ENCODE data around the gene PCSK4.
"Not testable (repeated sequence)": the region's sequence is repeated elsewhere in the genome, so short reads cannot be mapped to it uniquely, and the experiment has no call there.

The PCSK4 gene

DNA sequence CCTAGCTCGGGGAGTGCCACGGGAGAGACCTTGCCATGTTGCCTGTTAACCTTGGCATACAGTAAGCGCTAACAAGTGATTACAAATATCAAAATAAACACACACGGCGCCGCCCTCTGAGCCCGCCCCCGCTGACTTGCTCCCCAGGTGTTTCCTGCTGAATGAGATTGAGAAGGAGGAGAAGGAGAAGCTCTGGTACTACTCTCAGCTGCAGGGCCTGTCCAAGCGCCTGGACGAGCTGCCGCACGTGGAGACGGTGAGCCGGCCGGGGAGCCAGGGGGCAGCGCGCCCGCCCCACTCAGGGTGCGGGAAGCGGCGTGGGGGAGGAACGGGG is 35.2 kb downstream of the PCSK4 start:
- DNase-seq (ENCODE audit: low read depth in 2 of 2), result no peak

GRCh38 chr19:1453525-1454364 is 36.4 kb downstream of the PCSK4 start:
- no peak for DNase-seq (ENCODE audit: low read depth in 2 of 2)

GRCh38 chr19:1452802-1453524 is 37.2 kb downstream of the PCSK4 start:
- no peak for DNase-seq (ENCODE audit: low read depth in 2 of 2)

DNA sequence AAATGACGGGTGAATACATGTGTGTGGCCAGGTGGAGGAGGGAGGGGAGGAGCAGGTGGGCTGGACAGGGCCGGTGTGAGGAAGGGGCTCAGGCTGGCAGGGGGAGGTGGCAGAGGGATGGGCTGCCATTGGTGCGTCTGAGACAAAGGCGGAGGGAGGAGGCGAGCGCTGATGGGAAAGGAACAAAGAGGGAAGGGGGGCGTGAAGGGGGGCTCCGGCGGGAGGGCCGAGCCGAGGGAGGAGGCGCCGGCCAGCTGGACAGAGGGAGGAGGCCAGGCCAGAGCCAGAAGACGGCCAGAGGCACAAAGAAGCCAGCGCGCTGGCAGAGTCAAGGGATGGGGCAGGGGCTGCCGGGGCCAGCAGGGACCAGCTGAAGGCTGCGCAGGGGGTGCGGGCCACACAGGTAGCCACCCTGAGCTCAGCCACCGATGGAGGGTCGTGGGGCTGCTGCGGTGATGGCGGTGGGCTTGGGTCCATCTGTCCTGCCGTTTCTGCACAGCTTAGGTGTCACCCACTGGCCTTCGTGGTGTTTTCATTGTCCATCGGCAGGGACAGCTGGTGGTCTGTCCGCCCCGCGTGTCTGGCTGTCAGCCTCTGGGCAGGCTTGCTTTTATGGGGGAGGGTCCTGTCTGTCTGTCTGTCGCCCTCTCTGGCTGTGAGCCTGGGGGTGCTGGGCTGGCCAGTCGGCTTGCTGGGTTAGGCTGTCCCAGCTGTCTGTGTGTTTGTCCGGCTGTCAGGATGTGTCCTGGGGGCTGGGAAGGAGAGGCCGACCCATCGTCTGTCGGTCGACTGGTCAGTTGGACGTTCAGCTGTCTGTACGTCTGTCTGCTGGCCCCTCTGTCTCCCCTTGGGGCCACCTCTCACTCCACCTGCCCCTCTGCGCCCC is 38.0 kb downstream of the PCSK4 start:
- DNase-seq (ENCODE audit: low read depth in 2 of 2), result no peak

- DNase-seq (ENCODE audit: low read depth in 2 of 2), result no peak
Measured at GRCh38 chr19:1450735-1451731, 39.1 kb downstream of the PCSK4 start.

DNA sequence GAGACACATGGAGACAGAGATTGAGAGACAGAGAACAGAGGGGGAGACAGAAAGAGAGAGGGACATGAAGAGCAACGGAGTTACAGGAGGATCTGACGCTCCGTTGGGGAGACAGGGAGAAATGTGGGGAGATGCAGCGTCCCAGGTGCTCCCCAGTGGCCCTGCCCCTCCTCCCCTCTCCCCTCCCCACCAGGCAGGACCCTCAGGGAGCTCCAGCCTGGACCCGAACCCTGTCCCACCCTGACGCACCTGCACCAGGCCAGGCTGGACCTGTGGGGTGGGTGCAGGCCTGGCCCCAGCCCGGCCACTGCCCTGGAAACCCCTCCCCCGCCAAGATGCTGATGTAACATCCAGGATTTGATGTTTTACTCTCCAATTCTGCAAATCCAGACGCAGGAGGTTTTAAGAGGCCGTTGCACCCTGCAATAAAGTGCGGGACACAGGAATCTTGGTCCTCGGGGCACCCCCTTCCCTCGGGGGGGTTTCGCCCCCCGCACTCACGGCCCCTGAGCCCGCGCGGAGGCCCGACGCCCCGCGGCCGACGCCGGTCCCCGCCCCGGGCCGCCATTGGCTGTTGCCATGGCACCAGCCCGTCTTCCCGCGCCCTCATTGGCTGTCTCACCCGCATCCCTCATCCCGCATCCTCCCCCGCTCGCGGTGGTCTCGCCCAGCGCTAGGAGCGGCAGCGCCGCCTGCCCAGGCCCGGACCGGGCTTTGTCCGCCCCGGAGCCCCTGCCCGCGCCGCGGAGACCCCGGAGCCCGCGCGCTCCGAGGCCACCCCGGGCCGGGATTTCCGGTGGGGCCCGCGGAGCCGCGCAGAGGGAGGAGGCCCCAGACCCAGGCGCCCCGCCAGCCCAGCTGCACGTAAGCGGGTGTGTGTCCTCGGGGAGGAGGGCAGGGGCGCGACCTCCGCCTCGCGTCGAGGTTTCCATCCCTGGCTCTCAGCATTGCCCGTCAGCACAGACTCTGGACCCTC is 40.4 kb downstream of the PCSK4 start, which contains the start of gene APC2:
Gene APC2, plus strand, starts transcription at position 655 of the 976 bp plus-strand sequence. CDS start 2,881 bp downstream, outside the sequence.
- DNase-seq (ENCODE audit: low read depth in 2 of 2), result peak in 1 of 2 experiments; percentile 13

GRCh38 chr19:1447944-1448343 is 42.2 kb downstream of the PCSK4 start:
- DNase-seq (ENCODE audit: low read depth in 2 of 2), result no peak

- DNase-seq (ENCODE audit: low read depth in 2 of 2), result no peak
Measured at GRCh38 chr19:1447504-1447903, 42.6 kb downstream of the PCSK4 start.

- DNase-seq (ENCODE audit: low read depth in 2 of 2), result no peak
Measured at GRCh38 chr19:1446713-1447481, 43.3 kb downstream of the PCSK4 start.

GRCh38 chr19:1445932-1446712 is 44.0 kb downstream of the PCSK4 start:
- no peak for DNase-seq (ENCODE audit: low read depth in 2 of 2)

GRCh38 chr19:1445185-1445931 is 44.8 kb downstream of the PCSK4 start:
- no peak for DNase-seq (ENCODE audit: low read depth in 2 of 2)

- no peak for DNase-seq (ENCODE audit: low read depth in 2 of 2)
Measured at GRCh38 chr19:1441677-1442438, 48.3 kb downstream of the PCSK4 start.

DNA sequence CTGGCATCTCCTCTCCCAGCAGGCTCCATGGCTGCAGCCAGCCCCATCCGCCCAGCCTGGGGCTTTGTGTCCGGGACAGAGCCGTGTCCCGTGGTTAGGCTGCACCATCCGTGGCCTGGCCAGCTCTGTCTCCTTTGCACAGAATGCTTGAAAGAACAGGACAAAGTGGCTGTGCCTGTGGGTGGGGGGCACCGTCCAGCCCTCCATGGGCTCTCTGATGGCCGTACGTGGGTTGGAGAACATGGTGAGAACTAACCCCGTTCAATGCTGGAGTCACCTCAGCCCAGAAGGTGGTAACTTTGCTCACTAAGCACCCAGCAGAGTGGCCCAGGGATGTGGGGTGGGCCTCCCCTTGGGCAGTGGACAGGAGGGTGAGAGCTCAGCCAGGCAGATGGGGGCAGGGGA is 49.1 kb downstream of the PCSK4 start:
- no peak for DNase-seq (ENCODE audit: low read depth in 2 of 2)

- no peak for DNase-seq (ENCODE audit: low read depth in 2 of 2)
Measured at GRCh38 chr19:1440418-1440801, 49.7 kb downstream of the PCSK4 start.

DNA sequence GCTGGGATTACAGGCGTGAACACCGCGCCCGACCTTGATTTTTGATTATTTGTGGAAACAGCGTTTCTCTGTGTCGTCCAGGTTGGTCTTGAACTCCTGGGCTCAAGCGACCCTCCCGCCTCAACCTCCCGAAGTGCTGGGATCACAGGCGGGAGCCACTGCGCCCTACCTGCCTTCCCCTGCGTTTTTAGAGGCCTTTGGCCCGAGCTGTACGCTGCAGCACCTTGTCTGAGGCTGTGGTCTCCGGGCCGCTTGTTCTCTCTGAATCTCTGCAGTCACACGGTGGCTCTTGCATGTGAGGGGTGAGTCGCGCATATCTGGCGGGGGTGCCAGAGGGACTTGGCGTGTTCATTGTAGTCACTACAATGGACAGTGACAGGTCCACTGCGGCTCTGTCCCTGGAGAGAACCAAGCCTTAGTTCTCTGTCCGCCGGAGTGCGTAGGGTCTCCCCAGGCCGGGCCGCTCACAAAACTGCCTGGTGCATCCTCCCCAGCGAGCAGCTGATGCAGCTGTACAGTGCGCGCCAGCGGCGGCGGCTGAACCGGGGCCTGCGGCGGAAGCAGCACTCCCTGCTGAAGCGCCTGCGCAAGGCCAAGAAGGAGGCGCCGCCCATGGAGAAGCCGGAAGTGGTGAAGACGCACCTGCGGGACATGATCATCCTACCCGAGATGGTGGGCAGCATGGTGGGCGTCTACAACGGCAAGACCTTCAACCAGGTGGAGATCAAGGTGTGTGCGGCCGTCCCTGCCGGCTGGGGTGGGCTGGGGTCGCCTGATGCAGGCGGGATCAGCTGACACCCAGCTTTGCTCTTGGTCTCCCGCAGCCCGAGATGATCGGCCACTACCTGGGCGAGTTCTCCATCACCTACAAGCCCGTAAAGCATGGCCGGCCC is 50.4 kb downstream of the PCSK4 start:
- not testable (repeated sequence) for DNase-seq (ENCODE audit: low read depth in 2 of 2)

DNA sequence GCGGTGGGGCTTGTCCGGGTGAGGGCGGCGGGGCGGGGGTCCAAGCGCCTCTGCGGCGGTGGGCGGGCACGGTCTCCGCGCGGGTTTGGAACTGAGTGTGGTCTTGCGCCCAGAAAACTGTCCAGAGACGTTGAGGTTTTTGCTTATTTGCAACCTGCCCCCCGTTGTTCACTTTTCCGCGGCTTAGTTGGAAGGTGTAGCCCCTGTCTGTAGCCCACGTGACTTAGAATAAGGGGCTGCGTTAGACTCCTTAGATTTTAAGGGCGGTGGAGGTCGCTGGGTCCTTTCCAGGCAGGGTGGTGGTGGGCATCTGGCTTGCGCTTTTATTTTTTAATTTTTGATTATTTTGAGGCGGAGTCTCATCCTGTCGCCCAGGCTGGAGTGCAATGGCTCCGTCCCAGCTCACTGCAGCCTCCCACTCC is 51.2 kb downstream of the PCSK4 start:
- no peak for DNase-seq (ENCODE audit: low read depth in 2 of 2)

All from fibroblast of skin of left biceps (primary cell).